Globus pallidus (tissue), 1 donor: Measurements from ENCODE around the gene PRRX2.
"Not testable (repeated sequence)": the region's sequence is repeated elsewhere in the genome, so short reads cannot be mapped to it uniquely, and the experiment has no call there.

Source experiments
- DNase-seq: peaks from one replicate; pipeline ENCODE4 v3.0.0-alpha.2; 2015; ENCODE audit warnings: low spot score

Gene PRRX2

DNA sequence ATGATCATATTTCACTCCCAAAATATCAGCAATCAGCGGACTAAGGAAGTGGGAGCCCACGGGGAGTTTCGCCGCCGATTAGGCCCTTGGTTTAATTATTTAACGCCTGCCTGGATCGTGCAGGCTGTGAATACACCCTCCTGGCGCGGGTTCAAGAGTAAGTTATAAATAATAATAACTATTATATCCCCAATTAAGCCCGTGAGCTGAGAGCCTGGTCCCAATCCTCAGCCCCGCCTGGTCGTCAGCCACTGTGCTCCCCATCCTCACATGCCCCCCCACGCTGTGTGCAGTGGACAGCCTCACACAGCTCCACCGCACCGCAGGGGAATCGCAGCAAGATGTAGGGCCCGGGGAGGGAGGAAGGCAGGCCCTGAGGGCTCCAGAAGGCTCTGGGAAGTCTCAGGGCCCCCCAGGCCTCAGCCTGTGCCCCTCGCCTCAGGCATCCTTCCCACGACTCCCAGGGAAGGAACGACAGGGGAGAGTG lies 10.8 kb upstream of the PRRX2 start:
- no peak for DNase-seq

DNA sequence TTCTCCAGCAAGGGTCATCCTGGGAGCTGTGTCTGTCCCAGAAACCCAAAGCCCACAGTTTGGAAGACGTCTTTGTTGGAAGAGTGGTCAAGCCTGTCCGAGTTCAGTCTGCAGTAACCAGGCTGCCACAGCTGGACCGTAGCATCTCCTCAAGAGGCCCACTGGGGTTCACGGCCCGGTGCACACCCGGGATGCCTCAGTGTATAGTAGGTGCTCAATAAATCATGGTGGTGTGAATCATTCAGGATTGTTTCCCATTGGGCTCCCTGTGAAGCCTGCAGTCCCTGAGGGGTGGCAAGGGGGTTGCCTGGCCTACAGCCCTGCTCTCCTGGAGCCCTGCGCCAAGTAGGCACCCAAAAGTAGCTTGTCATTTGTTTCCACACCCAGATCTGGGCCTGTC lies 10.3 kb upstream of the PRRX2 start:
- no peak for DNase-seq

DNA sequence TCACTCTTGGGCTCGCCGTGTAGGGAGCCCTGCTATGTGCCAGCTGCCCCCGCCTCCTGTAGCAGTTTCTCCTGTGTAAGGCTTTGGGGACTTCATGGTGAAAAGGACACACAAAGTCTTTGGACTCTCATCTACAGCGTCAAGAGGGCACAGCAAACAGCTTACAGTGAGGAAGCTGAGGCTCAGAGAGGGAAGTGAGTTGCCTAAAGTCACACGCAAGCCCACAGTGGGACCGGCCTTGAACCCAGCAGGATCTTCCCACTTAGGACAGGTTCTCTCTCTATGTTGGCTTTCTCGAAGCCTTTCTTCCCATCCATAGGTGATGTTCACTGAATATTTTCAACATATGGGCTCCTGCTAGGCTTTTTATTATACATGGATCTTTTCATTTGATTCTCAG lies 9.8 kb upstream of the PRRX2 start:
- no peak for DNase-seq

DNA sequence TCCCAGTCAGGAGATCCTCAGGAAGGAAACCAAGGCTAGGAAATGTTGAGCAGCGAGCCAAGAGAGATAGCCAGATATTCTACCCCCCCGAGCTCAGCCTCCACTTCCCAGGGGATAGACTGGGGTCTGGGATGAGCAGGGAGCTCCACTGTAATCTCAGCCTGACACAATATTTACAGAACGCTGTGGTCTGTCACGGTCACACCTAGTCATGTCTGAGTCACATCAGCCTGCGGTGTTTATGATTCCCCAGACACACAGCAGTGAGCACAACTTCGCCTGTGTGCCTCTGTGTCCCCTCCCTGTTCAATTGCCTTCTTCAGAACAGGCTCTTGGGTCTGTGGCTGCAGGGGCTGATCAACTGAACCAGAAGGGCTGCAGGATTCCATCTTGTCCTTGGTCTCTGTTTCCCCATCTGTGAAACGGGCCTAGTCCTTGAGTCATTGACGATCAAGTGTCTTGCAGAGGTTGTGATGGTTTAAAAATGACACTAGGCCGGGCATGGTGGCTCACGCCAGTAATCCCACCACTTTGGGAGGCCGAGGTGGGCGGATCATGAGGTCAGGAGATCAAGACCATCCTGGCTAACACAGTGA lies 8.6 kb upstream of the PRRX2 start:
- DNase-seq = no peak

DNA sequence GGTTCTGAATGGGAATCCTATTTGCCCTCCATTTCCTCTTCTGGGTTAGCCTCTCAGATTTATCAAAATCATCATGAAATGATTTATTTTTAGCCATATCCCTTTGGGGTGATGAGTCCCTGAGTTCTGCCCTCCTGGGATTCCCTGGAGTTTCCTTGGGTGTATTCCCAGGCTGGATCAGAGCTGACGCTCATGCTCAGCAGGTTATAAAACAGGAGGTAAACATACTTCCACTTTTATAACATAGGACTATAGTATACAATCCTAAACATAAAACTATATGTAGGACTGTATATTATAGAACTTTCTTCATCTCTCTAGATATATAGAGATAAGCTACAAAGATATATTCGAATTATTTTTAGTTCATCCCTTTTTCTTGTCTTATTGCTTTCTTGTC lies 4.4 kb upstream of the PRRX2 start:
- no peak for DNase-seq

DNA sequence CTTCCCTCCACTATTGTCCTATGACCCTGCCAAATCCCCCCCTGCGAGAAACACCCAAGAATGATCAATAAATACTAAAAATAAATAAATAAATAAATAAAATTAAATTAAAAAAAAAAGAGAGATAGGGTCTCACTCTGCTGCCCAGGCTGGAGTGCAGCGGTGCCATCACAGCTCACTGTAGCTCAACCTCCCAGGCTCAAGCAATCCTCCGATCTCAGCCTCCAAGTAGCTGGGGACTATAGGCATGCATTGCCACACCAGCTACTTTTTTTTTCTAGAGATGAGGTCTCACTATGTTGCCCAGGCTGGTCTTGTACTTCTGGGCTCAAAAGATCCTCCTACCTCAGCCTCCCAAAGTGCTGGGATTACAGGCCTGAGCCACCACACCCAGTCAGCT lies 3.2 kb upstream of the PRRX2 start:
- not testable (repeated sequence) for DNase-seq

DNA sequence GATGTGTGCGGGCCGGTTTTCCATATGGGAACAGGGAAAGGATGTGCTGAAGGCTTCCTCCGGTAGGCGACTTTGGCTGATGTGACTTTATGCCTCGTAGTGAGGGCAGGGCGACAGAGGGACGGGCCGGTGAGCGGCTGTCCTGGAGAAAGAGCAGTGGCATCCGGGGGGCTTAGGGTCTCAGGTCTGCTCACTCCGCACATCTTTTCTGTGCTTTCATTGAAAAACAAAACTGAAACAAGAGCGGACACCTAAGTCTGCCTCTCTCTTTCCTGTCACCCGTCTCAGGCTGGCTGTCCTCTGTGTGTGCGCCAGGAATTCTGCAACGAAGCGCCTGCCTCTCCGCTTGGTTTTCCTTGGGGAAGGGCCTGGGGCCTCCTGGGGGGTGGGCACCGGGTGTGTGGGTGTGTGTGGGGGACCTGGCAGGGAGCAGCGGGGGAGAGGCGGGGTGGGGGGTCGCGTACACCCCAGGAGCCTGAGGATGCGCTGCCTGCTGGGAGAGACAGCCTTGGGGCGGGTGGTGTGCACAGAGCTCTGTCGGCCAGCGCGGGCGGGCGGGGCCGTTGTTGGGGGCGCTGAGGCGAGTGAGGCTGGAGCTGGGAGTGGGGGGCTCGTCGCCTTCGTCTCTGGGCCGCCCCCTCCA lies 580 bp upstream of the PRRX2 start:
- no peak for DNase-seq

DNA sequence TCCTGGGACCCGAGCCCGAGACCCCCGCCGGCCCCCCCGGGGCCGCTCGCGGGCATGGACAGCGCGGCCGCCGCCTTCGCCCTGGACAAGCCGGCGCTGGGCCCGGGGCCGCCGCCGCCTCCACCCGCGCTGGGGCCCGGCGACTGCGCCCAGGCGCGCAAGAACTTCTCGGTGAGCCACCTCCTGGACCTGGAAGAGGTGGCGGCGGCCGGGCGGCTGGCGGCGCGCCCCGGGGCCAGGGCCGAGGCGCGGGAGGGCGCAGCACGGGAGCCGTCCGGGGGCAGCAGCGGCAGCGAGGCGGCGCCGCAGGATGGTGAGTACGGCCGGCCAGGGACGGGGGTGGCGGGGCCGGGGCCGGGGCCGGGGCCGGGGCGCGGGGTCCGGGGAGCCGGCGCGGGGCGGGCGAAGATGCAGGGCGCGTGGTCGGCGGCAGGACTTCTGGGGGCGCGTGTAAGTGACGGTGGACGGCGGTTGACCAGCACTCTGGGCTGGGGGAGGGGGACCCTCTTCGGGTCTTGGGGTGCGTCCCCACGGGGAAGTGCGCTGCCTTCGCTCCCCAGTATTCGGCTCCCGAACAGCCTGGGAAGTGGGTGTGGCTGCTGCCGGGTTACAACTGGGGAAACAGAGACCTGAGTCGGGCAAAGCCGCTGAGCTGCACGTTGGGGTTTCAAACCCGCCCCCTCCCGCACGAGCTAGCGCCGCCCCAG lies 520 bp downstream of the PRRX2 start:
- DNase-seq = no peak

DNA sequence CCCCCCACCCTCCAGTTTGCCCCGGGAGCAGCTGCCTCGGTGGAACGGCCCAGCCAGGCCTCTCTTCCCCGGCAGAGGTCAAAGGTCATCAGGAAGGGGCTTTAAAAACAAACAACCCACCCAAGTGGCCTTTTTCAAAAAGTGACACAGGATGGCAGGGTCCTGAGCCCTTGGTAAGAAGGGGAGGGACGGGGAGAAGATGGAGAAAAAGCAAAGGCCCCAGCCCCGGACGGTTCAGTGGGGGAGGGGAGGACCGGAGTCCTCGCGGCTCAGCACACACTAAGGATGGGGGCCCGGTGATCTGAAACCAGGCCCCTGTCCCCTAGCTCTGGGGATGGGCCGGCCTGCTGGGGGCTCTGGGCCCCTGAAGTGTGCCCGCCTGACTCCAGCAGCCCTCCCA lies 1.1 kb downstream of the PRRX2 start:
- DNase-seq = no peak

DNA sequence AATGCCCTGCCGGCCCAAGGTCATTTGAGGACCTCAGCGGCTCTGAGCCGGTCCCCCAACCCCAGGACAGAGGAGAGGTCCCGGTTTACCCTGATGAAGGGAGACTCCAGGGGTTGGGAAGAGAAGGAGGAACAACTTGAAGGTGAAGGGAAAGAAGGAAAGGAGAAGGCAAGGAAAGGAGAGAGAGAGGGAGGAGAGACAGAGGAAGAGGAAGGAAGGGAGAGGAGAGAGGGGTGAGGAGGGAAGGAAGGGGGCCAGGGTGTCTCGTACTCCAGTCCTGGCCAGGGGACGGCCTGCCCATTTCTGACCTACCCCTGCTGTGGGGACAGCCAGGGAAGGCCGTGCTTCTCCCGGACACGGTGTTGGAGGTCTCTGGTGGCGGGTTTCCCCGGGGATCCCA lies 1.9 kb downstream of the PRRX2 start:
- no peak for DNase-seq

DNA sequence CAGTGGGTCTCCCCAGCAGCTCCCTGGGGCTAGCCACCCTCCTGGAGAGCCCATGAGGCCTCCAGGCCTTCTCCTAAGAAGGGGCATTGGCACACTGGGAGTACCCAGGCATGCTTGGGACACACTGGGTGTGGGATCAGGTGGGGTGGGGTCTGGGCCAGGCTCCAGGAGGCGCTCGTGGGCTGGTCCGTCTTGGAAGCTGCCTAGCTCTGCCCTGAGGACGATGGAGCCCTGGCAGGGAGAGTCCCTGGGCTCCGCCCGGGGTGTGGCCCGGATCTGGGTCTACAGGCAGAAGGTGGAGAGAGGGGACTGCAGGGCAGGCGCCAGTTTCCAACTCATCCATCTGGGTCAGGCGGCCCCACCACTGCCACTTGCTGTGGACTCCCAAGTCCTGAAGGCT lies 2.4 kb downstream of the PRRX2 start:
- DNase-seq = no peak

DNA sequence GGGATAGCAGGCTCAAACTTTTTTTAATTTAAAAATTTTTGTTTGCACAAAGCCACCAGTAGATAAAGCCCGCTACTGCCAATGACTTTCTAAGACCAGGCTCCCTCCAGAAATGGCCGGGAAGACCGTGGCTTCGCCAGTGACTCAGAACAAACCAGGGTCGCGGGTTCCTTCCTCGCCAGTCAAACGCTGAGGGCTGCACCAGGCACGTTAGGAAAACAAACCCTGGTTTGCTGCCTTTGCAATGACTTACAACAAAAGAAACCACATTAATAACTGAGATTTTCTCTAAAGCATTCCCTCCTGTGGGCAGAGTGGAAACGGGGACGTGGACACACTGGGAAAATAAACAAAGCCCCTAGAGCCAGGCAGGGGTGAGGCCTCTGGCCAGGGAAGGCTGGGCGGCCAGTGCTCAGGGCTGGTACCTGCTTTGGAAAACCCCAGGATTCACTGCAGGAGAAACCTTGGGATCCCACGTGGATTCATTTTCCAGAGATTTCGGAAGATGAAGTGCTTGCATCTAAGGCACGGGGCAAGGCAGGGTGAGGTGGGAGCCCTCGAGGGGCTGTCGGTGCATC lies 3.8 kb downstream of the PRRX2 start:
- no peak for DNase-seq

DNA sequence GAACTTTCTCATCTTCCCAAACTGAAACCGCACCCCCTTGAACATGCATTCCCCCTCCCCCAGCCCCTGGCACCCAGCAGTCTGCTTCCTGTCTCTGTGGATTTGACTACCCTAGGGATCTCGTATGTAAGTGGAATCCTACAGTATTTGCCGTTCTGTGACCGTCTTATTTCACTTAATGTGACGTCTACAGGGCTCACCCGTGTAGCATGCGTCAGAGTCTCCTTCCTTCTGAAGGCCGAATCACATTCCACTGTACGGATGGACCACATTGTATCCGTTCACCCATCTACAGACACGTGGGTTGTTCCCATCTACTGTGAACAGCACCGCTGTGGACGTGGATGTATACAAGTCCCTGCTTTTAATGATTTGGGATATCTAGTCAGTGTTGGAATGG lies 4.5 kb downstream of the PRRX2 start:
- no peak for DNase-seq

DNA sequence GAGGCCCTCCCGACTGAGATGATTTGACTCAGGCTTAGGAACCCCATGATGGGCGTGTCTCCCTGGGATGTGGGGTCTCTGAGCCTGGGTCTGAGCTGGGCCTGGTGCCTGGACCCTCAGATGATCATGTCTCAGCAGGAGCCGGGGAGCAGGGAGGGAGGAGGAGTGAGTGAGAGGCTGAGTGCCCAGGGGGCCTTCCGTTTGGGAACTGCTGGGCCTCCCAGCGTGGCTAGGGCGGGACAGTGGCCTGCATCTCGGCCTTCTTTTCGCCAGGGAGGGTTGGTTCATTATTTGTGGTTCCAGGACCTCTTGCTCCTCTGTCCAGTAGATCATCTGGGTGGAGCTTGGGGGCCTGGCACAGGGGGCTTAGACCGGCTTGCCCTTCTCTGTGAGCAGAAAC lies 5.6 kb downstream of the PRRX2 start:
- DNase-seq = no peak

DNA sequence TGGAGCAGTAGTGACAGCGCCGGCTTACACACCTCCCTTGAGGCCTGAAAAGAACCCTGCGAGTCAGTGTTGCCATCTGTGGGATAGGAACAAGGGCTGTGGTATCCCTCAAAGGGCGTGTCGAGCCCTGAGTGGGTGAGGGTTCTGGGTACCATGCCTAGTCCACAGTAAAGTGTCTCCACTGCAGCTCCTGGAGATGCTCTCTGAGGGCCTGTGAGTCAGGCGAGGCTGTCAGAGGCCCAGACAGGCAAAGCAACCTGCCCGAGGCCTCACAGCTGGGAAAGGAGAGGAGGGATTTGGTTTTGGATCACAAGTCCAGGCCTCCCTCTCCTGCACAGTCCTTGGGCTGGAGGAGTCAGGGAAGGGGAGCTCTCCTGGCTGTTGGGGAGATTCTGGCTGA lies 6.1 kb downstream of the PRRX2 start:
- DNase-seq = no peak

DNA sequence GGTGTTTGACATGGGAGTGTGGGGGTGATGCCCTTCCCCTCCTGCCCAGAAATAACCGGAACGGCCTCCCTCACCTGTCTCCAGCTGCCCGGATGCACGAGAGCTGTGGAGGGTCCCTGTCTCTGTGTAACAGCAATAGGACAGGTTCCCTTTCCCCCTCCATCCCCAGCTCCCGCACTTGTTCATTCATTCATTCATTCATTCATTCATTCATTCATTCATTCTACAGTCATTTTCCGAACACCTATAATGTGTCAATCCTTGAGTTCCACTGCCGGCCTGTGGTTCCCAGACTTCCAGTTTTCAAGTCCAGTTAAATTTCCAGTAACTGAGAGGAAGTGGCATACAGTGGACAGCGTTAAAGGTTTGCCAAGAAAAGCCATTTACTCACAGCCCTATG lies 7.3 kb downstream of the PRRX2 start:
- no peak for DNase-seq

DNA sequence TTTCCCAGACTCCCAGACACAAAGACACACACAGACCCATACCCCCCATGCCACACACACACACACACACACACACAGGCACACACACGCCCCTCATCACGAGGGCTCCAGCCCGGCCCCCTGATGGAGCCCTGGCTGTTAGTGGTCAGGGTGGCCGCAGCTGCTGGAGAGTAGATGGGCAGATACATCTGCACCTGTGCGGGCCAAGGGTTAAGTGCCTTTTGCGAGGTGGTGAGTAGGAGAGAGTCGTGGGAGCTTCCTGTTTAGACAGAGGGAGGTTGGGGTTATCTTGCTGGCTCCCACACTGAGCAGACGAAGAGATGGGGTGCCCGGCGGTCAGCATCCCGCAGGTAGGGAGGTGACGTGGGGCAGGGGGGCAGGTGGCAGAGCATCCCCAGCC lies 8.2 kb downstream of the PRRX2 start:
- DNase-seq = no peak

DNA sequence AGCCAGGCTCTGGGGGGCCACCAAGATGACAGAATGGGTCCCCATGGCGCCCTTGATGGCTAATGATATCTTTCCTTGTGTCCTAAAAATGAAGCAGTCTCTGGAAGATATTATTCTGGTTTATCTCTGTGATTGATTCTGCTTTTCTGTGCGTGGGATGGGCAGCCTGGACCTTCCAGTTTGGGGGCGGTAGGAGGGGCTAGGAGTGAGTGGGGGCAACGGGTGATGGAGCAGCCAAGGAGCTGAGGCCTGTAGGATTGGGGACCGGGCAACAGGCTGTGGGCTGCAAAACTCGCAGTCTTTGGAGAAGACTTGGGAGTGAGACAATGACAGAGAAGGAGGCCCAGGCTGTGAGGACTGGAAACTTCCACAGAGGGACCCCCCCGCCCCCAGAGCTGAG lies 8.8 kb downstream of the PRRX2 start:
- no peak for DNase-seq

DNA sequence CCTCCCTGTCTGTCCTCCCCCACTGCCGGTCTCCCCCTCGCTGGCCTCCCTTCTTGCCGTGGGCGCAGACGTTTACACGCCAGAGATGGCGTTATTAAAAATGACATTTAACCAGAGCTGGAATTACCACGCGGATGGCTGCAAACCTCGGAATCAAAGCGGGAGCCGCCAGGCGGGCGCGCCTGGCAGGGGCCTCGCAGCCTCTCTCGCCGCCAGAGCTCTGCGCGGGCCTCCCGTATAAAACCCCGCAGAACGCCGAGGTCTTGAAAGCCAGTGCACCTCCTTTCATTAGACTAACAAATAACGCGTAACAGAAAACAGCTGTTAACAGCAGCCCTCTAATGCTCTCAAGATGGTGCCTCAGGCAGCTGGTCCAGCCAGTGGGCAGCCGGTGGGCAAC lies 10.2 kb downstream of the PRRX2 start:
- DNase-seq = no peak

DNA sequence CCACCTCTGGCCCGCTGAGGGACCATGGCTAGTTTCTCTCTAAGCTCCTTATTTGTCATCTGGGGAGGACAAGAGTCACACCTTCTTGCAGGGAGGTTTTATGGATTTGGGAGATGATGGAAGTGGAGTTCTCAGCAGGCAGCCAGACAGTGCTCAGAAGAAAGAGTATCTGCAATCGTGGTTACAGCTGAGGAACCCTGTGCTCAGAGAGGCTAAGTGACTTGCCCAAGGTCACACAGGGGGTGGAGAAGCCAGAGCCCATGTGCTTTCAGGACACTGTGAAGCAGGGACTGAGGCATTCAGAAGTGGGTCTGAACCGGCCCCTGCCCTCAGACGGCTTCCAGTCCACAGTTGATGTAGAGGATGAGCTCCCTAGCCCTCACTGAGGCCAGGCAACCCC lies 10.8 kb downstream of the PRRX2 start:
- no peak for DNase-seq

DNA sequence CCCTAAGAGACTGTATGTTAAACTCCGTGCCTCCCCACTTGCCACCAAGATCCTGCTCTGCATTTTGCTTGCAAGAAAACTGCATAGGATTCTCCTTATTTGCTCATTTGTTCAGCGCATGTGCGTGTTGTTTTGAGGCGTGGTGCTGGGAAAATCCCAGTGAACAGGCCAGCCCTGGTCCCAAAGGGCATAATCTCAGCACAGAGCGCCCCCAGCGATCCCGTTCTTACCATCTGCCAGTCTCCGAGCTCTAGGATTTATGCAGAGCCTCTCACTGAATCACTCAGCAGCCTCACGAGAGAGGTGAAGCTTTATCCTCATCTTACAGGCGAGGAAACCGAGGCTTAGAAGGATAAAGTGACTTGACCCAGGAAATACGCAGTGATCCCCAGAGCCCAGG lies 11.5 kb downstream of the PRRX2 start:
- no peak for DNase-seq

DNA sequence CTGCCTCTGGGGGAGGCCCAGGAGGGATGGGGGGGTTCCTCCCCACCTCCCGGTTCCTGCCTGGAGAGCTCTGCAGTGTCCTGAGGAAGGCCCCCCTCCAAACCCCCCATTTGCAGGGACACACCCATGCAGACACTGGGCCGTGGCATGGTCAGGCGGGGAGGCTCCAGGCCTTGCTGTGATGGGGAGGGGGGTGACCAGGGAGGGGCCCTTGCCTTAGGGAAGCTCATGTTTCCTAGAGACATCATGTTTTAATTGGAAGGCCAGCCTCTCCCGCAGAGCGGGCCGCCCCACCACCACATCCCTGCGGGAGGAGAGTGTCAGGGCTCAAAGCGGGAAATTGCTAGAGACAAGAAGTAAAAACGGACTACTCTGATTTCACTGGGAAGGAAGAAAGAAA lies 12.0 kb downstream of the PRRX2 start:
- DNase-seq = no peak

DNA sequence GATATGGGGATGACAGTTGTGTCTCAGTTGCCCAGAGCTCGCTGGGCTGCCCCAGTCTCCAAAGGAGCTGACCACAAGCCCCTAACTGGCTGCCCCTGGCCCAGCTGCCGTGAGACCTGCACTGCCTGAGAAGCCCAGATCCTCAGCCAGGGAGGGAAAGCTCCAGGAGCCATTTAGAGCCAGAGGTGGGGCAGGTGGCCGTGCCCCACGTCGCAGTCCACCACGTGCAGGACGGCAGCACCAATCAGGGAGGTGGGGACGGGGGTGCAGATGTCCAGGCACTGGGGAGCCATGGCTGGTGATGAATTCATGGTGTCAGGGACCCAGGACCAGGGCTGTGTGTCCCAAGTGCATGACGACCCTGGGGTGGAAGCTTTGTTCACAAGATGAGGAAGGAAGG lies 13.4 kb downstream of the PRRX2 start:
- DNase-seq = no peak
